Measurements from ENCODE around the gene KAT7. TPM values are rescaled to one million over a fixed set of nuclear protein-coding genes. Genes with fewer than 3 reads are reported as not detected.

KAT7 gene
- total and polyA plus RNA-seq, 2 of the 8 experiments (the other 6 are each of a cell fraction or from before 2014, with no cell fraction given): 90.9 to 139 TPM

DNA sequence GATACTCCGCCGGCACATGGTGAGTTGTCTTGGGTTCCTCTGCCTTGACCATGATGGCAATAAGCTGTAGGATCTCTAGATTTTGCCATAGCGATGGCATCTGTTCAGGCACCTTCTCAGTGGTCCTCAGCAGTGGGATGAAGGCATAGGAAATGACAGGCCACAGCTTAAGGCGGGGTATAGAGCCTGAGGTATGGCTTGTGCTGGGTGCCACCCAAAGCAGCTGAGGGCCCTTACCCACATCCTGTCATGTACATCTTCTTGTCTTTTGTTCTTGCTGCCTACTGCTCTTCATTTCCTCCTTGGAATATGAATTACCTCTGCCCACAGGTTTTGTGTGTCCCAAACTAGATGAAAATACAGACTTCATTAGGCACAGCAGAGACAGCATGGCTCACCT, 29.5 kb downstream of the KAT7 start:
- no peak overlapping the region for H2AFZ ChIP-seq (ENCODE audit: low read length)
- H4K91ac ChIP-seq (replicated peaks; ENCODE audit: insufficient read length, low read length): peak overlapping the region; percentile 36
- no peak overlapping the region for H4K8ac ChIP-seq (ENCODE audit: extremely low read depth, insufficient read depth, low read length)
- no peak overlapping the region for H3K18ac ChIP-seq (ENCODE audit: extremely low read depth, low read length)
- ChIA-PET POLR2A (ENCODE audit: partially characterized antibody) (interaction anchor here (1.2 to 2.2 kb wide), 3 partner anchors 20 to 55 kb away, joined by 3 to 9 read pairs (median 3); partner anchors contain the start of genes FAM117A and KAT7), CTCF (ENCODE audit: partially characterized antibody) (interaction anchor here (0.6 to 1.6 kb wide), 4 partner anchors 9 to 413 kb away, joined by 3 to 4 read pairs (median 3); no protein-coding TSS in a partner anchor)
- H3K23me2 ChIP-seq (ENCODE audit: low read depth, low read length): peaks cover 4% of the 10 kb centered on the region; the same call in 1 of the 2 replicates
- peaks cover 6 to 29% (median 21%) of the 10 kb centered on the region in 4 experiments; a peak in 6 of 7 replicates for H3K4me1 ChIP-seq (replicated peaks in 1 of 4; ENCODE audit: control insufficient read depth in 3 of 4, insufficient read depth in 4 of 4, low read length in 3 of 4)
- no peaks in the 10 kb centered on the region for H3K27me3 ChIP-seq (replicated peaks in 1 of 4; ENCODE audit: control insufficient read depth in 3 of 4, extremely low read depth in 1 of 4, insufficient read depth in 3 of 4, low read length in 3 of 4)
- FAIRE-seq: no peak
- H2BK5ac ChIP-seq (ENCODE audit: low read depth, low read length): 0 out of 2 replicates have a peak overlapping the region, but pooled peaks have one; percentile 28
- no peak for DNase-seq (ENCODE audit: low read depth in 1 of 2, low spot score in 2 of 2)
- no peak overlapping the region for H3K14ac ChIP-seq (ENCODE audit: insufficient read length)
- no peak overlapping the region for H3K4me2 ChIP-seq (ENCODE audit: insufficient read depth in 1 of 2, low read depth in 2 of 2, low read length in 2 of 2)
- no peak overlapping the region for H3K56ac ChIP-seq (replicated peaks; ENCODE audit: insufficient read length, low read depth, low read length)
- H2BK12ac ChIP-seq (ENCODE audit: low read depth, low read length): no peak overlapping the region
- no peak overlapping the region for H3K9ac ChIP-seq (replicated peaks in 1 of 4; ENCODE audit: extremely low read depth in 1 of 4, low read depth in 3 of 4, low read length in 3 of 4)
- no peaks in the 10 kb centered on the region; the same call in none of the 2 replicates for H3K79me1 ChIP-seq (ENCODE audit: low read depth, low read length)
- H4K5ac ChIP-seq (ENCODE audit: insufficient read length, low read depth, low read length): no peak overlapping the region
- H2BK15ac ChIP-seq (ENCODE audit: low read length): 0 out of 2 replicates have a peak overlapping the region, but pooled peaks have one; percentile 46
- peaks cover 0 to 37% of the 10 kb centered on the region in 2 experiments; a peak in 3 of 4 replicates for H3K79me2 ChIP-seq (ENCODE audit: control insufficient read depth in 1 of 2, insufficient read depth in 2 of 2, low read length in 2 of 2)
- H3K4ac ChIP-seq (replicated peaks; ENCODE audit: insufficient read length, low read depth, low read length): no peak overlapping the region
- peaks cover 17 to 41% (median 32%) of the 10 kb centered on the region in 4 experiments for H3K36me3 ChIP-seq (ENCODE audit: control insufficient read depth in 2 of 4, insufficient read depth in 4 of 4, low read length in 3 of 4)
- WGBS, 2 experiments (ENCODE audit: extremely low coverage in 1 of 2, insufficient coverage in 1 of 2, insufficient read length in 1 of 2, insufficient replicate concordance in 2 of 2, low coverage in 1 of 2, low lambda C conversion rate in 2 of 2, missing lambda C conversion rate in 1 of 2): 93% methylated on average over 4 of the region's 4 CpGs; no CpG with 5 or more reads in 1 of the 2 experiments
- H2BK20ac ChIP-seq (ENCODE audit: low read length): no peak overlapping the region
- H3K27ac ChIP-seq (ENCODE audit: low read depth, low read length): peak overlapping the region; percentile 60; the same call in 1 of the 2 replicates
- H3K23ac ChIP-seq (ENCODE audit: insufficient read length): no peak overlapping the region
- no peak overlapping the region; the same call in 1 of the 2 replicates for H2AK5ac ChIP-seq (ENCODE audit: low read depth, low read length)
- no peaks in the 10 kb centered on the region for H4K20me1 ChIP-seq (replicated peaks in 1 of 2; ENCODE audit: control insufficient read depth in 1 of 2, insufficient read depth in 2 of 2, low read length in 2 of 2)
- no peak overlapping the region for H3K4me3 ChIP-seq (ENCODE audit: extremely low read depth in 1 of 4, insufficient read depth in 2 of 4, low read depth in 3 of 4, low read length in 4 of 4)
- no peak overlapping the region for H2BK120ac ChIP-seq (replicated peaks; ENCODE audit: low read depth, low read length)
- H3K9me3 ChIP-seq (ENCODE audit: insufficient read depth in 2 of 2, low read depth in 1 of 2, low read length in 1 of 2): no peaks in the 10 kb centered on the region
- TF ChIP-seq RBBP5 (IDR thresholded peaks at IDR 0.05; ENCODE audit: borderline replicate concordance, low read depth, low read length) (no peak), TBP (IDR thresholded peaks at IDR 0.05; ENCODE audit: low read depth, low read length) (no peak), RNF2 (IDR thresholded peaks at IDR 0.05; ENCODE audit: borderline replicate concordance, low read depth, low read length, missing control alignments, poor library complexity, severe bottlenecking) (no peak), FOSL1 (IDR thresholded peaks at IDR 0.05; ENCODE audit: insufficient read depth, low read depth, low read length) (no peak), RAD21 (IDR thresholded peaks at IDR 0.05 in 1 of 2, conservative IDR thresholded peaks at IDR 0.05 in 1 of 2; ENCODE audit: low read depth in 2 of 2, low read length in 2 of 2) (no peak), SRF (IDR thresholded peaks at IDR 0.05; ENCODE audit: low read depth, low read length) (no peak), SIX5 (IDR thresholded peaks at IDR 0.05; ENCODE audit: low read depth, low read length) (no peak), HDAC2 (IDR thresholded peaks at IDR 0.05; ENCODE audit: borderline replicate concordance in 1 of 2, low read depth in 2 of 2, low read length in 2 of 2) (no peak), RXRA (IDR thresholded peaks at IDR 0.05; ENCODE audit: insufficient read depth, low read depth, low read length) (no peak), MAFK (IDR thresholded peaks at IDR 0.05; ENCODE audit: low read depth, low read length) (no peak)
- TF ChIP-seq, protein P1, sequence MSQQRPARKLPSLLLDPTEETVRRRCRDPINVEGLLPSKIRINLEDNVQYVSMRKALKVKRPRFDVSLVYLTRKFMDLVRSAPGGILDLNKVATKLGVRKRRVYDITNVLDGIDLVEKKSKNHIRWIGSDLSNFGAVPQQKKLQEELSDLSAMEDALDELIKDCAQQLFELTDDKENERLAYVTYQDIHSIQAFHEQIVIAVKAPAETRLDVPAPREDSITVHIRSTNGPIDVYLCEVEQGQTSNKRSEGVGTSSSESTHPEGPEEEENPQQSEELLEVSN (IDR thresholded peaks at IDR 0.05): no peak

Measured in H1 (cell line).